K562 (cell line): ENCODE measurements around the gene LRP1. TPM values are rescaled to one million over a fixed set of nuclear protein-coding genes. Genes with fewer than 3 reads are reported as not detected.
A peak's percentile ranks its signal among the peaks of the same experiment; 100 is the strongest.

ENCODE experiments used
- CCAR2 ChIP-seq: fragments of 200-400 bp; formaldehyde crosslinking; IDR thresholded peaks from 2 replicates; pipeline ENCODE4 v1.6.1; 2017; ENCODE audit warnings: mild to moderate bottlenecking, low read depth, low read length
- CREB1 ChIP-seq, 2 experiments: sonication (generic) in 1 of 2; formaldehyde crosslinking in 1 of 2; IDR thresholded peaks; 2 replicates each; pipeline versions ENCODE4 v1.6.1 to v1.8.0; 2012 to 2022; ENCODE audit warnings: inconsistent platforms in 1 of 2, mild to moderate bottlenecking in 1 of 2, missing genetic modification reagents in 1 of 2, moderate library complexity in 1 of 2
- ELF4 ChIP-seq: fragments of 450-650 bp; formaldehyde crosslinking; IDR thresholded peaks from 2 replicates; pipeline ENCODE4 v1.4.0; 2022; ENCODE audit warnings: missing genetic modification characterization
- EP400 ChIP-seq: fragments of 450-650 bp; IDR thresholded peaks from 2 replicates; pipeline ENCODE4 v1.6.1; 2017; ENCODE audit warnings: antibody characterized with exemption, mild to moderate bottlenecking, moderate library complexity
- HDAC8 ChIP-seq: fragments of 450-650 bp; IDR thresholded peaks from 2 replicates; pipeline ENCODE4 v1.6.1; 2016; ENCODE audit warnings: mild to moderate bottlenecking, missing genetic modification characterization, moderate library complexity, missing compliant biosample characterization
- NR4A1 ChIP-seq, 2 experiments: fragments of 250-450 bp in 1 of 2; fragments of 450-650 bp in 1 of 2; sonication (Bioruptor Pico) in 1 of 2; IDR thresholded peaks; 2 replicates each; pipeline versions ENCODE4 v1.4.0 to v1.6.1; 2016 to 2020; ENCODE audit warnings: mild to moderate bottlenecking in 2 of 2, missing compliant biosample characterization in 1 of 2, missing genetic modification characterization in 1 of 2, moderate library complexity in 1 of 2
- RB1 ChIP-seq: fragments of 450-650 bp; IDR thresholded peaks from 2 replicates; pipeline ENCODE4 v1.6.1; 2017; ENCODE audit warnings: low read depth, mild to moderate bottlenecking
- ZFP36 ChIP-seq: fragments of 150-350 bp; IDR thresholded peaks from 2 replicates; pipeline ENCODE4 v1.6.1; 2018; ENCODE audit warnings: low read length, low read depth; ENCODE audit not compliant: partially characterized antibody
- polyA plus RNA-seq, 8 experiments: library from polyadenylated mRNA; depleted of rRNA in 4 of 8; stranded (reverse) in 5 of 8; unstranded in 3 of 8; fragments of >200 nt; fragmentation: Nextera tagmentation in 2 of 8; fragmentation: Illumina TruSeq in 1 of 8; extraction: Ambion mirVana in 2 of 8; extraction: Trizol in 1 of 8; gene quantifications; 2 replicates each; pipeline versions ENCODE4 v1.2.1 to v1.2.3, GENCODE V29; 2011 to 2014; ENCODE audit warnings: inconsistent platforms in 1 of 8, missing spikeins in 1 of 8
- total RNA-seq, 7 experiments: library from RNA; depleted of rRNA in 6 of 7; stranded (reverse); fragments of >200 nt in 6 of 7; fragmentation: Illumina TruSeq in 2 of 7; extraction: Trizol in 2 of 7; gene quantifications; 2 replicates each; pipeline versions ENCODE4 v1.2.1 to v1.2.3, GENCODE V29; 2011 to 2021; ENCODE audit warnings: low replicate concordance in 1 of 7
- TF ChIP-seq, protein P1 (sequence below), 2 experiments: fragments of 450-650 bp in 1 of 2; sonication (generic) in 1 of 2; formaldehyde crosslinking in 1 of 2; IDR thresholded peaks in 1 of 2; conservative IDR thresholded peaks in 1 of 2; 2 replicates each; pipeline versions ENCODE4 v1.6.1 to v1.8.1; 2016 to 2023; ENCODE audit warnings: mild to moderate bottlenecking in 2 of 2, moderate library complexity in 2 of 2, inconsistent platforms in 1 of 2, missing genetic modification reagents in 1 of 2
- TF ChIP-seq, protein P2 (sequence below): IDR thresholded peaks from 2 replicates; pipeline ENCODE4 v1.6.1; 2011; ENCODE audit warnings: borderline replicate concordance, low read depth, mild to moderate bottlenecking, moderate library complexity, low read length; ENCODE audit not compliant: insufficient read depth, poor library complexity, severe bottlenecking
- TF ChIP-seq, protein P3 (sequence below): fragments of 150-350 bp; conservative IDR thresholded peaks from 2 replicates; pipeline ENCODE4 v1.6.1; 2014; ENCODE audit warnings: low read length
- TF ChIP-seq, protein P4 (sequence below): fragments of 450-650 bp; IDR thresholded peaks from 2 replicates; pipeline ENCODE4 v1.6.1; 2018; ENCODE audit warnings: mild to moderate bottlenecking, low read depth; ENCODE audit not compliant: partially characterized antibody
- TF ChIP-seq, protein P5 (sequence below), 2 experiments: fragments of 450-650 bp; conservative IDR thresholded peaks; 2 replicates each; pipeline ENCODE4 v1.6.1; 2017; ENCODE audit warnings: mild to moderate bottlenecking in 2 of 2, moderate library complexity in 2 of 2
- TF ChIP-seq, protein P6 (sequence below): sonication (generic); formaldehyde crosslinking; IDR thresholded peaks from 2 replicates; pipeline ENCODE4 v1.5.0; 2020; ENCODE audit warnings: missing genetic modification reagents

Gene LRP1
- total and polyA plus RNA-seq, 9 of the 15 experiments (the other 6 are each of a cell fraction or from before 2014, with no cell fraction given): 0.04 to 0.64 (median 0.19) TPM; not detected in 2

DNA sequence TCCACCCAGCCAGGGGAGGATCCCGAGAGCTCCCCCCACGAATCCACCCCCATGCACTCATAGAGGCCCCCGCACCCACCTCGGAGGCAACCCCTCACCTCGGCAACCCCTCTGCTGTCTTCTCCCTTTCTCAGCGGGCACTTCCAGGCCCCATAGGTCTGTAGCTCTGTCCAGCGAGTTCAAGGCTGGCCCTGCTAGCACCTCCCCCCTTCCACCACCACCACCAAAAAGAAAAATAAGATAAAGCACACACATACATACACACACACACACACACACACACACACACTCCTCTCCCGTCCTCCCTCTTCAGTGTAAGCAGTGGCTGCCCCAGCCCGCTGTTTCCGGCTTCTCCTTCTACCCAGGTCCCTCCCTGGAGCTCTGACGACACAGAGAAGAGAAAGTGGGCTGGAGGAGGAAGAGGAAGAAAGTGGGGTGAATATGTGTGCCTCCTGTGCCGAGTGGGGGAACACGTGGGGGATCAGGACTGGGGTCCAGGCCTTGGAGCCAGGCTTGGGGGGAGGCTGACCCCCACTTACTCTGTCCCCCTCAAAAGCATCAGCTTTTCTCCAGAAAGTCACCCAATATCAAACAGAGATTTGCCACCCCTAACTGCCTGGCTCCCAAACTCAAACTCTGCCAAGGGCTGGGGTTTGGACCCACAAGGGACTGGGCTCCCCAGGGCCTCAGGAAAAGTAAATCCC lies 17.1 kb upstream of the LRP1 start, which contains the start of gene STAT6 (continued):
- TF ChIP-seq, protein P1, sequence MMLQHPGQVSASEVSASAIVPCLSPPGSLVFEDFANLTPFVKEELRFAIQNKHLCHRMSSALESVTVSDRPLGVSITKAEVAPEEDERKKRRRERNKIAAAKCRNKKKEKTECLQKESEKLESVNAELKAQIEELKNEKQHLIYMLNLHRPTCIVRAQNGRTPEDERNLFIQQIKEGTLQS (IDR thresholded peaks at IDR 0.05): no peak
- TF ChIP-seq, protein P1 (CRISPR knock-in tag; conservative IDR thresholded peaks at IDR 0.05): no peak
- TF ChIP-seq HDAC8 (tag) (no peak), ELF4 (CRISPR knock-in tag) (peak; percentile 96), ZFP36 (no peak), RB1 (0 out of 2 replicates have a peak, but pooled peaks have one; percentile 33), NR4A1 (CRISPR knock-in tag; IDR thresholded peaks at IDR 0.05) (no peak), NR4A1 (tag; IDR thresholded peaks at IDR 0.05) (peak; percentile 40; the same call in 1 of the 2 replicates), CCAR2 (0 out of 2 replicates have a peak, but pooled peaks have one; percentile 47), CREB1 (IDR thresholded peaks at IDR 0.05) (0 out of 2 replicates have a peak, but pooled peaks have one; percentile 3), CREB1 (CRISPR knock-in tag; IDR thresholded peaks at IDR 0.05) (no peak), EP400 (no peak)
- TF ChIP-seq, protein P2, sequence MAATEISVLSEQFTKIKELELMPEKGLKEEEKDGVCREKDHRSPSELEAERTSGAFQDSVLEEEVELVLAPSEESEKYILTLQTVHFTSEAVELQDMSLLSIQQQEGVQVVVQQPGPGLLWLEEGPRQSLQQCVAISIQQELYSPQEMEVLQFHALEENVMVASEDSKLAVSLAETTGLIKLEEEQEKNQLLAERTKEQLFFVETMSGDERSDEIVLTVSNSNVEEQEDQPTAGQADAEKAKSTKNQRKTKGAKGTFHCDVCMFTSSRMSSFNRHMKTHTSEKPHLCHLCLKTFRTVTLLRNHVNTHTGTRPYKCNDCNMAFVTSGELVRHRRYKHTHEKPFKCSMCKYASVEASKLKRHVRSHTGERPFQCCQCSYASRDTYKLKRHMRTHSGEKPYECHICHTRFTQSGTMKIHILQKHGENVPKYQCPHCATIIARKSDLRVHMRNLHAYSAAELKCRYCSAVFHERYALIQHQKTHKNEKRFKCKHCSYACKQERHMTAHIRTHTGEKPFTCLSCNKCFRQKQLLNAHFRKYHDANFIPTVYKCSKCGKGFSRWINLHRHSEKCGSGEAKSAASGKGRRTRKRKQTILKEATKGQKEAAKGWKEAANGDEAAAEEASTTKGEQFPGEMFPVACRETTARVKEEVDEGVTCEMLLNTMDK: no peak
- TF ChIP-seq, protein P3, sequence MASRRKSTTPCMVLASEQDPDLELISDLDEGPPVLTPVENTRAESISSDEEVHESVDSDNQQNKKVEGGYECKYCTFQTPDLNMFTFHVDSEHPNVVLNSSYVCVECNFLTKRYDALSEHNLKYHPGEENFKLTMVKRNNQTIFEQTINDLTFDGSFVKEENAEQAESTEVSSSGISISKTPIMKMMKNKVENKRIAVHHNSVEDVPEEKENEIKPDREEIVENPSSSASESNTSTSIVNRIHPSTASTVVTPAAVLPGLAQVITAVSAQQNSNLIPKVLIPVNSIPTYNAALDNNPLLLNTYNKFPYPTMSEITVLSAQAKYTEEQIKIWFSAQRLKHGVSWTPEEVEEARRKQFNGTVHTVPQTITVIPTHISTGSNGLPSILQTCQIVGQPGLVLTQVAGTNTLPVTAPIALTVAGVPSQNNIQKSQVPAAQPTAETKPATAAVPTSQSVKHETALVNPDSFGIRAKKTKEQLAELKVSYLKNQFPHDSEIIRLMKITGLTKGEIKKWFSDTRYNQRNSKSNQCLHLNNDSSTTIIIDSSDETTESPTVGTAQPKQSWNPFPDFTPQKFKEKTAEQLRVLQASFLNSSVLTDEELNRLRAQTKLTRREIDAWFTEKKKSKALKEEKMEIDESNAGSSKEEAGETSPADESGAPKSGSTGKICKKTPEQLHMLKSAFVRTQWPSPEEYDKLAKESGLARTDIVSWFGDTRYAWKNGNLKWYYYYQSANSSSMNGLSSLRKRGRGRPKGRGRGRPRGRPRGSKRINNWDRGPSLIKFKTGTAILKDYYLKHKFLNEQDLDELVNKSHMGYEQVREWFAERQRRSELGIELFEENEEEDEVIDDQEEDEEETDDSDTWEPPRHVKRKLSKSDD: no peak
- TF ChIP-seq, protein P4, sequence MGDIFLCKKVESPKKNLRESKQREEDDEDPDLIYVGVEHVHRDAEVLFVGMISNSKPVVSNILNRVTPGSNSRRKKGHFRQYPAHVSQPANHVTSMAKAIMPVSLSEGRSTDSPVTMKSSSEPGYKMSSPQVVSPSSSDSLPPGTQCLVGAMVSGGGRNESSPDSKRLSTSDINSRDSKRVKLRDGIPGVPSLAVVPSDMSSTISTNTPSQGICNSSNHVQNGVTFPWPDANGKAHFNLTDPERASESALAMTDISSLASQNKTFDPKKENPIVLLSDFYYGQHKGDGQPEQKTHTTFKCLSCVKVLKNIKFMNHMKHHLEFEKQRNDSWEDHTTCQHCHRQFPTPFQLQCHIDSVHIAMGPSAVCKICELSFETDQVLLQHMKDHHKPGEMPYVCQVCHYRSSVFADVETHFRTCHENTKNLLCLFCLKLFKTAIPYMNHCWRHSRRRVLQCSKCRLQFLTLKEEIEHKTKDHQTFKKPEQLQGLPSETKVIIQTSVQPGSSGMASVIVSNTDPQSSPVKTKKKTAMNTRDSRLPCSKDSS: no peak
- TF ChIP-seq, protein P5, sequence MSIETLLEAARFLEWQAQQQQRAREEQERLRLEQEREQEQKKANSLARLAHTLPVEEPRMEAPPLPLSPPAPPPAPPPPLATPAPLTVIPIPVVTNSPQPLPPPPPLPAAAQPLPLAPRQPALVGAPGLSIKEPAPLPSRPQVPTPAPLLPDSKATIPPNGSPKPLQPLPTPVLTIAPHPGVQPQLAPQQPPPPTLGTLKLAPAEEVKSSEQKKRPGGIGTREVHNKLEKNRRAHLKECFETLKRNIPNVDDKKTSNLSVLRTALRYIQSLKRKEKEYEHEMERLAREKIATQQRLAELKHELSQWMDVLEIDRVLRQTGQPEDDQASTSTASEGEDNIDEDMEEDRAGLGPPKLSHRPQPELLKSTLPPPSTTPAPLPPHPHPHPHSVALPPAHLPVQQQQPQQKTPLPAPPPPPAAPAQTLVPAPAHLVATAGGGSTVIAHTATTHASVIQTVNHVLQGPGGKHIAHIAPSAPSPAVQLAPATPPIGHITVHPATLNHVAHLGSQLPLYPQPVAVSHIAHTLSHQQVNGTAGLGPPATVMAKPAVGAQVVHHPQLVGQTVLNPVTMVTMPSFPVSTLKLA (conservative IDR thresholded peaks at IDR 0.05): no peak; a peak in 2 of 4 replicates
- TF ChIP-seq, protein P6, sequence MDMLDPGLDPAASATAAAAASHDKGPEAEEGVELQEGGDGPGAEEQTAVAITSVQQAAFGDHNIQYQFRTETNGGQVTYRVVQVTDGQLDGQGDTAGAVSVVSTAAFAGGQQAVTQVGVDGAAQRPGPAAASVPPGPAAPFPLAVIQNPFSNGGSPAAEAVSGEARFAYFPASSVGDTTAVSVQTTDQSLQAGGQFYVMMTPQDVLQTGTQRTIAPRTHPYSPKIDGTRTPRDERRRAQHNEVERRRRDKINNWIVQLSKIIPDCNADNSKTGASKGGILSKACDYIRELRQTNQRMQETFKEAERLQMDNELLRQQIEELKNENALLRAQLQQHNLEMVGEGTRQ: no peak
